Measurements from ENCODE around the gene CUEDC1.

DNA sequence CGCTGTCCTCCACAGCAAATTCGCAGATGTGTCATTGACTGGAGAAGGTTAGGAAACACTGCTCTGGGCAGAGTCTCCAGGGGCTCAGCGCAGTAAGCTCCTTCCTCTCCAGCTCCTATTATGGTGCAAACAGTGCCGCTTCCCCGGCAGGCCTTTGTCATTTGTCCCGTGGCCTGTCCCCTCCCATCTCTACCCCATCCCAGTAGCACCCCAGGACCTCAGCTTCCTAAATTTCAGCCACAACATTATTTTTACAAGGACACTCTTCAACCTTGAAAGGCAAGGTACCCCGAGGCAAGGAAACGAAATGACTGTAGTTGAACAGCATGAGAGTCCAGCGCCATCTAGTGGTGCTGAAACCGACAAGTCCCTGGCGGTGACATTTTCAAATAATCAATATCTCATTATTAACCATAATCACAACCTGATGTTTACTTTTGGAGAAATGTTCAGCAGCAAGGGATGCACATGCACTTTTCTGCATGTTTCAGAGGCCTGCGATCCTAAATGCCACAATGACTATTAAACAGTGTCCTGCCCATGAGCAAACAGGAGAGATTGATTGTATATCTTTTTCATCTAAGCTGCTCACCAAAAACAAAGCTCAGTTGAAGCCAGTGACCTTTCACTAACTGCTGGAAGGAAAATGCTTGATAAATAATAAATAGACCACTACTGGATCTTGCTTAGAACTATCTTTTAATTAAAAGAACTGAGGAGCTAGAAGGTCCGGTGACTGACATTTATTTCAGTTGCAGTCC is 121.9 kb downstream of the CUEDC1 start:
- TF ChIP-seq, protein P1, sequence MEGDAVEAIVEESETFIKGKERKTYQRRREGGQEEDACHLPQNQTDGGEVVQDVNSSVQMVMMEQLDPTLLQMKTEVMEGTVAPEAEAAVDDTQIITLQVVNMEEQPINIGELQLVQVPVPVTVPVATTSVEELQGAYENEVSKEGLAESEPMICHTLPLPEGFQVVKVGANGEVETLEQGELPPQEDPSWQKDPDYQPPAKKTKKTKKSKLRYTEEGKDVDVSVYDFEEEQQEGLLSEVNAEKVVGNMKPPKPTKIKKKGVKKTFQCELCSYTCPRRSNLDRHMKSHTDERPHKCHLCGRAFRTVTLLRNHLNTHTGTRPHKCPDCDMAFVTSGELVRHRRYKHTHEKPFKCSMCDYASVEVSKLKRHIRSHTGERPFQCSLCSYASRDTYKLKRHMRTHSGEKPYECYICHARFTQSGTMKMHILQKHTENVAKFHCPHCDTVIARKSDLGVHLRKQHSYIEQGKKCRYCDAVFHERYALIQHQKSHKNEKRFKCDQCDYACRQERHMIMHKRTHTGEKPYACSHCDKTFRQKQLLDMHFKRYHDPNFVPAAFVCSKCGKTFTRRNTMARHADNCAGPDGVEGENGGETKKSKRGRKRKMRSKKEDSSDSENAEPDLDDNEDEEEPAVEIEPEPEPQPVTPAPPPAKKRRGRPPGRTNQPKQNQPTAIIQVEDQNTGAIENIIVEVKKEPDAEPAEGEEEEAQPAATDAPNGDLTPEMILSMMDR (IDR thresholded peaks at IDR 0.05): peak; percentile 96
- no peak for TF ChIP-seq EZH2 (IDR thresholded peaks at IDR 0.05; ENCODE audit: borderline replicate concordance, insufficient read depth, low read depth, low read length, poor library complexity, severe bottlenecking)

Data from B cell (primary cell).